GM18526 (cell line): ENCODE results near the gene RBM42.

ENCODE experiments used
- POLR2A ChIP-seq: IDR thresholded peaks from 3 replicates; pipeline ENCODE4 v1.6.1; 2011; ENCODE audit not compliant: insufficient read length; ENCODE audit errors: extremely low read depth

RBM42 gene

GRCh38 chr19:35644206-35644986 lies 15.6 kb downstream of the RBM42 start:
- no peak for TF ChIP-seq POLR2A

GRCh38 chr19:35644987-35645679 lies 16.3 kb downstream of the RBM42 start:
- no peak for TF ChIP-seq POLR2A

GRCh38 chr19:35645680-35646511 lies 17.1 kb downstream of the RBM42 start:
- no peak for TF ChIP-seq POLR2A

- peak; percentile 93 for TF ChIP-seq POLR2A
These were observed 19.5 kb downstream of the RBM42 start, which contains the start of gene COX6B1 for GRCh38 chr19:35648017-35648961. Gene COX6B1 (plus strand): TSS chr19:35648323. CDS start chr19:35651244, 2,921 bp downstream.

GRCh38 chr19:35650581-35650980 lies 21.7 kb downstream of the RBM42 start:
- no peak for TF ChIP-seq POLR2A

- TF ChIP-seq POLR2A: no peak
These were observed 26.8 kb downstream of the RBM42 start for GRCh38 chr19:35655600-35655999.

- no peak for TF ChIP-seq POLR2A
These were observed 27.9 kb downstream of the RBM42 start for GRCh38 chr19:35656700-35657099.

GRCh38 chr19:35657904-35658700 lies 29.3 kb downstream of the RBM42 start:
- TF ChIP-seq POLR2A: no peak

- no peak for TF ChIP-seq POLR2A
These were observed 33.1 kb downstream of the RBM42 start for GRCh38 chr19:35661995-35662340.

- TF ChIP-seq POLR2A: no peak
These were observed 35.1 kb downstream of the RBM42 start for GRCh38 chr19:35663981-35664380.

GRCh38 chr19:35665157-35665556 lies 36.3 kb downstream of the RBM42 start:
- TF ChIP-seq POLR2A: no peak

- TF ChIP-seq POLR2A: no peak
These were observed 36.8 kb downstream of the RBM42 start for GRCh38 chr19:35665604-35666003.

- TF ChIP-seq POLR2A: no peak
These were observed 37.5 kb downstream of the RBM42 start, which contains the start of gene UPK1A for GRCh38 chr19:35666251-35666913. Gene UPK1A (plus strand): TSS chr19:35666517. CDS start chr19:35666813, 296 bp downstream.
